ENCODE data around the gene RAB34. TPM values are rescaled to one million over a fixed set of nuclear protein-coding genes. Genes with fewer than 3 reads are reported as not detected.
"Not testable (repeated sequence)": the region's sequence is repeated elsewhere in the genome, so short reads cannot be mapped to it uniquely, and the experiment has no call there.

The RAB34 gene
- total RNA-seq, 3 donors from 2014 or later (not counting 1 experiment from before 2014, with no cell fraction given): 3.7 to 12.9 (median 3.8) TPM

DNA sequence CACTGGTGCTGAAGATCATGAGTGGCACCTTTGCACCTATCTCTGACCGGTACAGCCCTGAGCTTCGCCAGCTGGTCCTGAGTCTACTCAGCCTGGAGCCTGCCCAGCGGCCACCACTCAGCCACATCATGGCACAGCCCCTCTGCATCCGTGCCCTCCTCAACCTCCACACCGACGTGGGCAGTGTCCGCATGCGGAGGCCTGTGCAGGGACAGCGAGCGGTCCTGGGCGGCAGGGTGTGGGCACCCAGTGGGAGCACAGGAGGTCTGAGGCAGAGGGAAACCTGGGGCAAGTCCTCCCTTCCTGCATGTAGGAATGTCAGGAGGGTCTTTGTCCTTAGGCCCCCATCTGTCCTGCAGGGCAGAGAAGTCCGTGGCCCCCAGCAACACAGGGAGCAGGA, 19.6 kb upstream of the RAB34 start:
- WGBS (ENCODE audit: insufficient coverage): 97% methylated on average over 12 of the region's 12 CpGs
- Histone ChIP-seq H3K27ac (ENCODE audit: low read length) (peak overlapping the region; percentile 91), H3K9me3 (ENCODE audit: control insufficient read depth, insufficient read depth, low read length) (no peaks in the 10 kb centered on the region), H3K27me3 (ENCODE audit: control insufficient read depth, insufficient read depth, low read length) (no peaks in the 10 kb centered on the region), H3K4me3 (ENCODE audit: low read length) (no peak overlapping the region), H3K4me1 (ENCODE audit: control insufficient read depth, insufficient read depth, low read length) (peaks cover 42% of the 10 kb centered on the region), H3K36me3 (ENCODE audit: control insufficient read depth, insufficient read depth, low read length) (no peaks in the 10 kb centered on the region)
- H3K4me3 Mint-ChIP-seq: no peak overlapping the region
- H3K27me3 Mint-ChIP-seq (ENCODE audit: low read depth in 2 of 2): no peaks in the 10 kb centered on the region
- no peaks in the 10 kb centered on the region for H3K36me3 Mint-ChIP-seq
- DNase-seq (no peak), ATAC-seq (no peak)
- no peaks in the 10 kb centered on the region for H3K9me3 Mint-ChIP-seq
- TF ChIP-seq, protein P1, sequence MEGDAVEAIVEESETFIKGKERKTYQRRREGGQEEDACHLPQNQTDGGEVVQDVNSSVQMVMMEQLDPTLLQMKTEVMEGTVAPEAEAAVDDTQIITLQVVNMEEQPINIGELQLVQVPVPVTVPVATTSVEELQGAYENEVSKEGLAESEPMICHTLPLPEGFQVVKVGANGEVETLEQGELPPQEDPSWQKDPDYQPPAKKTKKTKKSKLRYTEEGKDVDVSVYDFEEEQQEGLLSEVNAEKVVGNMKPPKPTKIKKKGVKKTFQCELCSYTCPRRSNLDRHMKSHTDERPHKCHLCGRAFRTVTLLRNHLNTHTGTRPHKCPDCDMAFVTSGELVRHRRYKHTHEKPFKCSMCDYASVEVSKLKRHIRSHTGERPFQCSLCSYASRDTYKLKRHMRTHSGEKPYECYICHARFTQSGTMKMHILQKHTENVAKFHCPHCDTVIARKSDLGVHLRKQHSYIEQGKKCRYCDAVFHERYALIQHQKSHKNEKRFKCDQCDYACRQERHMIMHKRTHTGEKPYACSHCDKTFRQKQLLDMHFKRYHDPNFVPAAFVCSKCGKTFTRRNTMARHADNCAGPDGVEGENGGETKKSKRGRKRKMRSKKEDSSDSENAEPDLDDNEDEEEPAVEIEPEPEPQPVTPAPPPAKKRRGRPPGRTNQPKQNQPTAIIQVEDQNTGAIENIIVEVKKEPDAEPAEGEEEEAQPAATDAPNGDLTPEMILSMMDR (IDR thresholded peaks at IDR 0.05): no peak
- intact Hi-C loops (cut with micrococcal nuclease): no loop called here
- H3K27ac Mint-ChIP-seq: no peak overlapping the region
- H3K4me1 Mint-ChIP-seq: peaks cover 0 to 10% of the 10 kb centered on the region in 2 donors

DNA sequence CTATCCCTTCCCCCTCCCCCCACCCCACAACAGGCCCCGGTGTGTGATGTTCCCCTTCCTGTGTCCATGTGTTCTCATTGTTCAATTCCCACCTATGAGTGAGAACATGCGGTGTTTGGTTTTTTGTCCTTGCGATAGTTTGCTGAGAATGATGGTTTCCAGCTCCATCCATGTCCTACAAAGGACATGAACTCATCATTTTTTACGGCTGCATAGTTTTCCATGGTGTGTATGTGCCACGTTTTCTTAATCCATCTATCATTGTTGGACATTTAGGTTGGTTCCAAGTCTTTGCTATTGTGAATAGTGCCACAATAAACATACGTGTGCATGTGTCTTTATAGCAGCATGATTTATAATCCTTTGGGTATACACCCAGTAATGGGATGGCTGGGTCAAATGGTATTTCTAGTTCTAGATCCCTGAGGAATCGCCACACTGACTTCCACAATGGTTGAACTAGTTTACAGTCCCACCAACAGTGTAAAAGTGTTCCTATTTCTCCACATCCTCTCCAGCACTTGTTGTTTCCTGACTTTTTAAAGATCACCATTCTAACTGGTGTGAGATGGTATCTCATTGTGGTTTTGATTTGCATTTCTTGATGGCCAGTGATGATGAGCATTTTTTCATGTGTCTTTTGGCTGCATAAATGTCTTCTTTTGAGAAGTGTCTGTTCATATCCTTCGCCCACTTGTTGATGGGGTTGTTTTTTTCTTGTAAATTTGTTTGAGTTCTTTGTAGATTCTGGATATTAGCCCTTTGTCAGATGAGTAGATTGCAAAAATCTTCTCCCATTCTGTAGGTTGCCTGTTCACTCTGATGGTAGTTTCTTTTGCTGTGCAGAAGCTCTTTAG, 18.5 kb upstream of the RAB34 start:
- H3K9me3 ChIP-seq (ENCODE audit: control insufficient read depth, insufficient read depth, low read length); H3K36me3 Mint-ChIP-seq; H3K27me3 ChIP-seq (ENCODE audit: control insufficient read depth, insufficient read depth, low read length); H3K4me3 Mint-ChIP-seq; H3K4me1 Mint-ChIP-seq; intact Hi-C loops (cut with micrococcal nuclease); H3K27ac Mint-ChIP-seq; H3K27ac ChIP-seq (ENCODE audit: low read length); DNase-seq; H3K4me3 ChIP-seq (ENCODE audit: low read length); H3K9me3 Mint-ChIP-seq; H3K36me3 ChIP-seq (ENCODE audit: control insufficient read depth, insufficient read depth, low read length); ATAC-seq; H3K27me3 Mint-ChIP-seq (ENCODE audit: low read depth in 2 of 2): not testable (repeated sequence)
- H3K4me1 ChIP-seq (ENCODE audit: control insufficient read depth, insufficient read depth, low read length): peaks cover 31% of the 10 kb centered on the region
- no CpG with 5 or more reads among the region's 8 CpGs for WGBS (ENCODE audit: insufficient coverage)

DNA sequence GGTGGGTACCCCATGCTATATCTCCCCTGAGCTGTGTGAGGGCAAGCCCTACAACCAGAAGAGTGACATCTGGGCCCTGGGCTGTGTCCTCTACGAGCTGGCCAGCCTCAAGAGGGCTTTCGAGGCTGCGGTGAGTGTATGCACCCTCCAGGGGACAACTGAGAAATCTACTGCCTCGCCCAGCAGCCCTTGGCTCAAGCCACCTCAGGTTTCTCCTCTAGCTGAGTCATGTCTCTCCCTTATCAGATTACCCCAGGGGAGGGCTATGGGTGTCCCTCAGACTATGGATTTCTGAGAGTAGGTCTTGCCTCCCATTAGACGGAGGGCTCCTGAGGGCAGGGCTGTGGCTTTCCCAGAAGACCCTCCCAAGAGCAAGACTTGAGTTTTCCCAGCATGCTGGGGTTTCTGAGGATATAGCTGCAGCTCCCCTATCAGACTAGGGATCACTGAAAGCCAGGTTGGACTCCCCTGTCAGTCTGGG, 17.6 kb upstream of the RAB34 start:
- TF ChIP-seq, protein P1 (IDR thresholded peaks at IDR 0.05): no peak
- Mint-ChIP-seq H3K4me3 (no peak overlapping the region), H3K9me3 (no peaks in the 10 kb centered on the region), H3K4me1 (peaks cover 0 to 10% of the 10 kb centered on the region in 2 donors), H3K36me3 (no peaks in the 10 kb centered on the region), H3K27ac (no peak overlapping the region), H3K27me3 (ENCODE audit: low read depth in 2 of 2) (no peaks in the 10 kb centered on the region)
- intact Hi-C loops (cut with micrococcal nuclease): no loop called here
- ATAC-seq (no peak), DNase-seq (no peak)
- peaks cover 24% of the 10 kb centered on the region for H3K4me1 ChIP-seq (ENCODE audit: control insufficient read depth, insufficient read depth, low read length)
- H3K27ac ChIP-seq (ENCODE audit: low read length): no peak overlapping the region
- H3K36me3 ChIP-seq (ENCODE audit: control insufficient read depth, insufficient read depth, low read length): no peaks in the 10 kb centered on the region
- no peaks in the 10 kb centered on the region for H3K9me3 ChIP-seq (ENCODE audit: control insufficient read depth, insufficient read depth, low read length)
- no peaks in the 10 kb centered on the region for H3K27me3 ChIP-seq (ENCODE audit: control insufficient read depth, insufficient read depth, low read length)
- no peak overlapping the region for H3K4me3 ChIP-seq (ENCODE audit: low read length)
- WGBS (ENCODE audit: insufficient coverage): 86% methylated on average over 5 of the region's 5 CpGs

DNA sequence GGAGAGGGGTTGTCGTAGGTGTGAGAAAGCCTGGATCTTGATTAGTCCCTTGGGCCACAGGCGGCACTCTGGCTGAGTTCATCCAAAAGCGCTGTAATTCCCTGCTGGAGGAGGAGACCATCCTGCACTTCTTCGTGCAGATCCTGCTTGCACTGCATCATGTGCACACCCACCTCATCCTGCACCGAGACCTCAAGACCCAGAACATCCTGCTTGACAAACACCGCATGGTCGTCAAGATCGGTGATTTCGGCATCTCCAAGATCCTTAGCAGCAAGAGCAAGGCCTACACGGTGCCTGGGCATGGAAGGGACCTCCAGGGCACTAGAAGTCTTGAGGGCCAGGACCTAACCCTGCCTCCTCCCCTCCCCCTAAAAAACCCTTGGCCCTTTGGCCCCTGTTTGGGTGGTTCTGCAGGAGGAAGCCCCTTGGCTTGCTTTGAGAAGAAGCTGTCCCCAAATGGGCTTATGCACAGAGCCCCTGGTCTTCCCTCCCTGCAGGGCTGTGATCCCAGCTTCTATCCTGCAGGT, 17.1 kb upstream of the RAB34 start:
- Mint-ChIP-seq H3K4me3 (no peak overlapping the region), H3K36me3 (no peaks in the 10 kb centered on the region), H3K9me3 (no peaks in the 10 kb centered on the region), H3K4me1 (peaks cover 0 to 10% of the 10 kb centered on the region in 2 donors), H3K27ac (no peak overlapping the region), H3K27me3 (ENCODE audit: low read depth in 2 of 2) (no peaks in the 10 kb centered on the region)
- Histone ChIP-seq H3K9me3 (ENCODE audit: control insufficient read depth, insufficient read depth, low read length) (no peaks in the 10 kb centered on the region), H3K27me3 (ENCODE audit: control insufficient read depth, insufficient read depth, low read length) (no peaks in the 10 kb centered on the region), H3K4me1 (ENCODE audit: control insufficient read depth, insufficient read depth, low read length) (peaks cover 24% of the 10 kb centered on the region), H3K36me3 (ENCODE audit: control insufficient read depth, insufficient read depth, low read length) (no peaks in the 10 kb centered on the region), H3K4me3 (ENCODE audit: low read length) (no peak overlapping the region), H3K27ac (ENCODE audit: low read length) (no peak overlapping the region)
- no peak for ATAC-seq
- no peak for DNase-seq
- intact Hi-C loops (cut with micrococcal nuclease): no loop called here
- WGBS (ENCODE audit: insufficient coverage): 90% methylated on average over 10 of the region's 10 CpGs
- TF ChIP-seq, protein P1 (IDR thresholded peaks at IDR 0.05): no peak

All from natural killer cell (primary cell).